HUES6 (cell line): Measurements from ENCODE around the gene ZKSCAN5.
"Not testable (repeated sequence)": the region's sequence is repeated elsewhere in the genome, so short reads cannot be mapped to it uniquely, and the experiment has no call there.

Source experiments
- H3K27ac ChIP-seq: 2 replicates; pipeline ENCODE4 v1.7.0; 2013; ENCODE audit warnings: low read depth, mild to moderate bottlenecking, low read length, inconsistent platforms
- H3K27me3 ChIP-seq: 2 replicates; pipeline ENCODE4 v1.6.1; 2013; ENCODE audit warnings: low read length; ENCODE audit not compliant: control insufficient read depth, insufficient read depth
- H3K36me3 ChIP-seq: 2 replicates; pipeline ENCODE4 v1.6.1; 2013; ENCODE audit warnings: low read length; ENCODE audit not compliant: control insufficient read depth, insufficient read depth
- H3K4me1 ChIP-seq: 2 replicates; pipeline ENCODE4 v1.6.1; 2013; ENCODE audit warnings: low read length; ENCODE audit not compliant: control insufficient read depth, insufficient read depth
- H3K4me3 ChIP-seq: 2 replicates; pipeline ENCODE4 v1.5.1; 2013; ENCODE audit warnings: low read depth, low read length
- H3K9ac ChIP-seq: one replicate; pipeline ENCODE4 v1.6.1; 2013; ENCODE audit warnings: mild to moderate bottlenecking, low read length
- H3K9me3 ChIP-seq: 2 replicates; pipeline ENCODE4 v1.6.1; 2013; ENCODE audit warnings: low read depth, low read length; ENCODE audit not compliant: control insufficient read depth, insufficient read depth

Gene ZKSCAN5

GRCh38 chr7:99535667-99536066 is 31.2 kb downstream of the ZKSCAN5 start:
- Histone ChIP-seq H3K27ac (no peak overlapping the region), H3K9ac (no peak overlapping the region), H3K36me3 (peaks cover 32% of the 10 kb centered on the region), H3K4me1 (no peaks in the 10 kb centered on the region), H3K9me3 (peaks cover 56% of the 10 kb centered on the region), H3K27me3 (no peaks in the 10 kb centered on the region), H3K4me3 (no peak overlapping the region)

DNA sequence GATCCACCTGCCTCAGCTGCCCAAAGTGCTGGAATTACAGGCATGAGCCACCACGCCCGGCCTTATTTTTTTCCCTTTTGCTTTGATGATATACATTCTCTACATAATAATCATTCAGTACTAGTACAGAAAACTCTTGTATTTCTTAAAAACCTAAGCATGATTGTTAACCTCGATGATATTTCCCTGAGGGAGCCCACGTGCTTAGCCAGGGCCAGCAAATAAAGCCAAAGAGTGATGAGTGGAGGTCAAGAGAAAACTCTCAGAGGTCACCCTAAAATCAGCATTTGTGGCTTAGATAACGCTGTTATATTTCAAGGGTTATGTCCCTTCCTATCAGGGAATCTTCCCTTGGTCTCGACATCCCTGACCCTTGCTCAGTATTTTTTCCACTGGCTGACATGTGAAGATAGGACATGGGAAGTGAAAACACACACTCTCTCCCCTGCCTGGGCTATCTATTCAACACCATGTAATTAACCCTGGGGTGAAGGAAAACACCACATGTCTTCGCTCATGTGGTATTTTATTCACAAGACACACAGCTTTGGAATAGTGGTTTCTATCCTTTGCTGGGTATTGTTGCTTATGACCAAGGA is 34.9 kb downstream of the ZKSCAN5 start:
- Histone ChIP-seq H3K4me1 (no peaks in the 10 kb centered on the region), H3K4me3 (no peak overlapping the region), H3K9me3 (peaks cover 43% of the 10 kb centered on the region), H3K27me3 (no peaks in the 10 kb centered on the region), H3K27ac (no peak overlapping the region), H3K9ac (no peak overlapping the region), H3K36me3 (no peaks in the 10 kb centered on the region)

- Histone ChIP-seq H3K4me1 (no peaks in the 10 kb centered on the region), H3K4me3 (no peak overlapping the region), H3K36me3 (no peaks in the 10 kb centered on the region), H3K9me3 (peaks cover 37% of the 10 kb centered on the region), H3K27ac (no peak overlapping the region), H3K27me3 (no peaks in the 10 kb centered on the region), H3K9ac (no peak overlapping the region)
Measured at GRCh38 chr7:99540542-99540941, 36.1 kb downstream of the ZKSCAN5 start.

GRCh38 chr7:99541212-99541611 is 36.8 kb downstream of the ZKSCAN5 start:
- H3K9me3 ChIP-seq, result peaks cover 37% of the 10 kb centered on the region
- no peak overlapping the region for H3K27ac ChIP-seq
- no peaks in the 10 kb centered on the region for H3K27me3 ChIP-seq
- no peaks in the 10 kb centered on the region for H3K36me3 ChIP-seq
- no peak overlapping the region for H3K9ac ChIP-seq
- H3K4me3 ChIP-seq, result no peak overlapping the region
- H3K4me1 ChIP-seq, result no peaks in the 10 kb centered on the region

GRCh38 chr7:99543081-99543671 is 38.7 kb downstream of the ZKSCAN5 start:
- Histone ChIP-seq H3K9me3 (peaks cover 37% of the 10 kb centered on the region), H3K4me1 (no peaks in the 10 kb centered on the region), H3K27ac (no peak overlapping the region), H3K36me3 (peaks cover 13% of the 10 kb centered on the region), H3K27me3 (no peaks in the 10 kb centered on the region), H3K4me3 (no peak overlapping the region), H3K9ac (no peak overlapping the region)

GRCh38 chr7:99543916-99544315 is 39.5 kb downstream of the ZKSCAN5 start:
- peaks cover 35% of the 10 kb centered on the region for H3K9me3 ChIP-seq
- no peak overlapping the region for H3K4me3 ChIP-seq
- H3K36me3 ChIP-seq, result peaks cover 17% of the 10 kb centered on the region
- no peak overlapping the region for H3K27ac ChIP-seq
- H3K9ac ChIP-seq, result no peak overlapping the region
- H3K4me1 ChIP-seq, result no peaks in the 10 kb centered on the region
- no peaks in the 10 kb centered on the region for H3K27me3 ChIP-seq

- peaks cover 17% of the 10 kb centered on the region for H3K36me3 ChIP-seq
- H3K4me1 ChIP-seq, H3K27me3 ChIP-seq, H3K4me3 ChIP-seq, H3K9ac ChIP-seq, H3K27ac ChIP-seq: not testable (repeated sequence)
- peaks cover 24% of the 10 kb centered on the region for H3K9me3 ChIP-seq
Measured at GRCh38 chr7:99545308-99545707, 40.8 kb downstream of the ZKSCAN5 start.

GRCh38 chr7:99549545-99549944 is 45.1 kb downstream of the ZKSCAN5 start:
- H3K9me3 ChIP-seq, H3K27me3 ChIP-seq, H3K9ac ChIP-seq, H3K4me3 ChIP-seq, H3K4me1 ChIP-seq, H3K27ac ChIP-seq: not testable (repeated sequence)
- peaks cover 17% of the 10 kb centered on the region for H3K36me3 ChIP-seq

DNA sequence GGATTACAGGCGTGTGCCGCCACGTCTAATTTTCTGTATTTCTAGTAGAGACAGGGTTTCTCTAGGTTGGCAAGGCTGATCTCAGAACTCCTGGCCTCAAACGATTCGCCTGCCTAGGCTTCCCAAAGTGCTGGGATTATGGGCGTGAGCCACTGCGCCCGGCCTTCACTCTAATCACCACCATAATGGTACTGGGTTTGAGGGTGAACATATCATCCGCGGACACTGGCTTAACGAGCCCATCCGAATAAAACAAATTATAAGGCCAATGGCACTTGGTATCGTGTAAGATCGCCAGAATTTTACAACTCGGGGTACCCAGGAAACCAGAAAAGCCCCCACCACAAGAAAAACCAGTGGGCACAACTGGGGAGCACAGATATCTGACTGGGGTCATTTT is 46.9 kb downstream of the ZKSCAN5 start:
- peak overlapping the region; percentile 44; the same call in 1 of the 2 replicates for H3K27ac ChIP-seq

DNA sequence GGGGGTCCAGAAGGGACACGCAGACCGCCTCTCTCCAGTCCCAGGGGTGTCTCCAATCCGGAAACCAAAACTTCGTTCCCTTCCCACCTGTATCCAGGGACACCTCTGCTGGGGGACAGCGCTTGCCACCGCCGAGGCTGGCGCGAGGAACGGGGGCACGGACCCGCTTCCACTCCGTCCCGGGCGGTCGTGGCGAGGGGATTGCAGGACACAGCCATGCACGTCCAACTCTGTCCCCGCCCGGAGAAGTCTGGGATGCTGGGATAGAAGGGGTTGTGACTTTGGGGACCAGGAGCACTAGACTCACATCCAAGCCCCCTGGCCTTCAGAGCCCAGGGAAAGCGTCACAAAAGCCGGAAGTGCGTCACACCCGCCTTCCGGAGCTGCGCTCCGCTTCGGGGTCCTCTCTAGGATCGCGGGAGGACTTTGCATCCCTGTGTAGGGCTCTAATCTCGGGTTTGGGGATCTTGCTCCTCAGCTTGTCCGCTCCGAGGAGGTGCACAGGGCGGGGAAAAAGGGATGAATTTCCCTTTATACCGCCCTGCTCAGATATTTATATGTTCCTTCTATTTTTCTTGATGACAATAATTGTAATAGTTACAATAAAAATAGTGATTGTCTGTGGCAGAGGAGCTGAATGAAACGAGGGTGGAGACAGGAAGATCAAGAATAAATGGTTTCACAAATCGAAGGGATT is 47.5 kb downstream of the ZKSCAN5 start, which contains the start of gene FAM200A:
Gene FAM200A (minus strand): TSS at position 348 of the 697 bp plus-strand sequence. CDS start 3,707 bp downstream, outside the sequence.
- H3K4me3 ChIP-seq, result peak within 1 kb of the TSS; percentile 91
- peaks cover 16% of the 10 kb centered on the region for H3K36me3 ChIP-seq
- peak within 1 kb of the TSS; percentile 93 for H3K9ac ChIP-seq
- 0 out of 2 replicates have a peak, but pooled peaks cover 2% of the 10 kb centered on the region for H3K4me1 ChIP-seq
- H3K27ac ChIP-seq, result peak within 1 kb of the TSS; percentile 44; the same call in 1 of the 2 replicates
- no peaks in the 10 kb centered on the region for H3K27me3 ChIP-seq
- no peaks in the 10 kb centered on the region for H3K9me3 ChIP-seq

More for the DNA sequence above, 46.9 kb downstream of the ZKSCAN5 start:
- Histone ChIP-seq H3K9ac (peak overlapping the region; percentile 93), H3K9me3 (no peaks in the 10 kb centered on the region), H3K4me3 (peak overlapping the region; percentile 91), H3K36me3 (peaks cover 20% of the 10 kb centered on the region), H3K27me3 (no peaks in the 10 kb centered on the region), H3K4me1 (0 out of 2 replicates have a peak, but pooled peaks cover 2% of the 10 kb centered on the region)

GRCh38 chr7:99553039-99553438 is 48.6 kb downstream of the ZKSCAN5 start:
- H3K36me3 ChIP-seq, result peaks cover 8% of the 10 kb centered on the region
- H3K27me3 ChIP-seq, result no peaks in the 10 kb centered on the region
- no peak overlapping the region for H3K9ac ChIP-seq
- no peak overlapping the region for H3K4me3 ChIP-seq
- H3K9me3 ChIP-seq, result no peaks in the 10 kb centered on the region
- H3K4me1 ChIP-seq, result 0 out of 2 replicates have a peak, but pooled peaks cover 2% of the 10 kb centered on the region
- no peak overlapping the region for H3K27ac ChIP-seq
